GM12878 (cell line): ENCODE results near the gene CSTF1. TPM values are rescaled to one million over a fixed set of nuclear protein-coding genes. Genes with fewer than 3 reads are reported as not detected.

Experiments
- ATAC-seq: fragments of 200-7000 bp; cut with Tn5 transposase; 3 replicates; pipeline ENCODE4 v1.9.1; 2020; ENCODE audit warnings: mild to moderate bottlenecking, moderate library complexity
- BruUV-seq: library from RNA; stranded (reverse); fragments of 400-500 nt; replicated peaks from 2 replicates; lab custom pipeline; 2021; lab: Mats Ljungman, UMichigan
- CTCF ChIA-PET: fragments of 300-600 bp; sonication (Branson Sonifier 250); formaldehyde crosslinking; extraction: SDS; loops from one replicate; lab custom pipeline; 2021; ENCODE audit warnings: inconsistent platforms; lab: Yijun Ruan, JAX
- POLR2A ChIA-PET: fragments of 350-600 bp; formaldehyde crosslinking; extraction: SDS; loops from one replicate; lab custom pipeline; 2021; ENCODE audit warnings: inconsistent platforms; lab: Charles Lee
- RAD21 ChIA-PET: fragments of 300-600 bp; sonication (Branson Sonifier 250); formaldehyde crosslinking; loops from one replicate; lab custom pipeline; 2023; ENCODE audit warnings: antibody characterized with exemption; ENCODE audit not compliant: unreplicated experiment; lab: Charles Lee
- SMC1A ChIA-PET: fragments of 300-600 bp; sonication (Branson Sonifier 250); formaldehyde crosslinking; loops from one replicate; lab custom pipeline; 2023; ENCODE audit not compliant: unreplicated experiment, uncharacterized antibody; lab: Charles Lee
- DNase-seq: peaks from one replicate; pipeline ENCODE4 v3.0.0-alpha.2; 2011; ENCODE audit warnings: low read depth, low spot score
- FAIRE-seq: peaks from 3 replicates; lab custom pipeline; 2011; peaks lifted over from hg19 to GRCh38; lab: Jason Lieb, UNC
- H2AFZ ChIP-seq: 2 replicates; pipeline ENCODE4 v1.6.0; 2011; ENCODE audit warnings: low read depth, low read length, control low read depth; ENCODE audit not compliant: control insufficient read depth
- H3K27ac ChIP-seq: 2 replicates; pipeline ENCODE4 v1.5.1; 2011; ENCODE audit warnings: control low read depth; ENCODE audit not compliant: control insufficient read depth, insufficient read depth
- H3K27me3 ChIP-seq, 2 experiments: replicated peaks in 1 of 2; 2 replicates each; pipeline versions ENCODE4 v1.6.0 to v1.6.1; 2011; ENCODE audit warnings: low read length in 1 of 2; ENCODE audit not compliant: control insufficient read depth in 2 of 2, insufficient read depth in 2 of 2
- H3K36me3 ChIP-seq, 2 experiments: 2 replicates each; pipeline ENCODE4 v1.5.1; 2011; ENCODE audit warnings: low read length in 1 of 2; ENCODE audit not compliant: control insufficient read depth in 2 of 2, insufficient read depth in 2 of 2
- H3K4me1 ChIP-seq: 2 replicates; pipeline ENCODE4 v1.6.1; 2011; ENCODE audit warnings: mild to moderate bottlenecking, low read length, moderate library complexity, mixed read lengths; ENCODE audit not compliant: control insufficient read depth, insufficient read depth
- H3K4me2 ChIP-seq: 2 replicates; pipeline ENCODE4 v1.6.0; 2011; ENCODE audit warnings: control low read depth; ENCODE audit not compliant: control insufficient read depth, insufficient read depth
- H3K4me3 ChIP-seq: fragments of 200-600 bp; sonication (generic); 2 replicates; pipeline ENCODE4 v1.5.1; 2016
- H3K79me2 ChIP-seq: 2 replicates; pipeline ENCODE4 v1.6.0; 2011; ENCODE audit warnings: low read length; ENCODE audit not compliant: control insufficient read depth, insufficient read depth
- H3K9ac ChIP-seq: 2 replicates; pipeline ENCODE4 v1.8.0; 2011; ENCODE audit warnings: low read length, control low read depth, mixed read lengths; ENCODE audit not compliant: control insufficient read depth, insufficient read depth
- H3K9me3 ChIP-seq: replicated peaks from 3 replicates; pipeline ENCODE4 v1.5.1; 2011; ENCODE audit warnings: mild to moderate bottlenecking, low read length; ENCODE audit not compliant: control insufficient read depth, insufficient read depth
- H4K20me1 ChIP-seq: 2 replicates; pipeline ENCODE4 v1.6.0; 2011; ENCODE audit not compliant: control insufficient read depth, insufficient read depth
- BCL3 ChIP-seq: IDR thresholded peaks from 2 replicates; pipeline ENCODE4 v1.6.1; 2011; ENCODE audit warnings: borderline replicate concordance, low read depth, mild to moderate bottlenecking, moderate library complexity, low read length; ENCODE audit not compliant: insufficient read depth, poor library complexity, severe bottlenecking
- GABPA ChIP-seq: IDR thresholded peaks from 2 replicates; pipeline ENCODE4 v1.6.1; 2014; ENCODE audit warnings: antibody characterized with exemption, low read depth, mild to moderate bottlenecking, inconsistent platforms
- HDAC2 ChIP-seq: fragments of 200-600 bp; sonication (generic); IDR thresholded peaks from 2 replicates; pipeline ENCODE4 v1.6.1; 2017
- POU2F2 ChIP-seq: IDR thresholded peaks from 3 replicates; pipeline ENCODE4 v1.6.1; 2011; ENCODE audit warnings: low read depth, mild to moderate bottlenecking, low read length, borderline replicate concordance
- TBL1XR1 ChIP-seq: IDR thresholded peaks from 2 replicates; pipeline ENCODE4 v1.6.1; 2012; ENCODE audit warnings: low read depth, low read length, improper control_type of control experiment
- USF1 ChIP-seq: IDR thresholded peaks from 2 replicates; pipeline ENCODE4 v1.6.1; 2011; ENCODE audit warnings: borderline replicate concordance, low read depth, mild to moderate bottlenecking, moderate library complexity, mixed read lengths, low read length; ENCODE audit not compliant: insufficient read depth; ENCODE audit errors: extremely low read length
- WGBS: methylation state at CpG from one replicate; pipeline ENCODE4 v1.1.6; 2016; ENCODE audit warnings: low lambda C conversion rate; ENCODE audit not compliant: insufficient replicate concordance, insufficient coverage; ENCODE audit errors: missing lambda C conversion rate; 5-methylcytosine and 5-hydroxymethylcytosine counted together
- in situ Hi-C: fragments of 300-500 bp; cut with MboI; formaldehyde crosslinking; loops from 9 replicates; pipeline ENCODE4 v1.14.3; 2018; ENCODE audit warnings: mixed read lengths
- intact Hi-C: fragments of 100-400 bp; cut with micrococcal nuclease; formaldehyde crosslinking; loops from one replicate; pipeline ENCODE4 v1.14.2; 2022; ENCODE audit not compliant: unreplicated experiment
- polyA plus RNA-seq, 11 experiments: library from polyadenylated mRNA; depleted of rRNA in 4 of 11; unstranded in 6 of 11; stranded (reverse) in 5 of 11; fragments of >200 nt; fragmentation: Nextera tagmentation in 4 of 11; fragmentation: Illumina TruSeq in 1 of 11; extraction: Ambion mirVana in 4 of 11; extraction: Trizol in 1 of 11; gene quantifications; 1 replicate in 1 of 11; 2 replicates in 10 of 11; pipeline versions ENCODE4 v1.2.1 to v1.2.3, GENCODE V29; 2011 to 2016; ENCODE audit warnings: inconsistent platforms in 2 of 11, missing spikeins in 2 of 11, low read depth in 1 of 11
- total RNA-seq, 4 experiments: library from RNA; depleted of rRNA in 3 of 4; stranded (reverse); fragments of >200 nt in 3 of 4; fragmentation: Illumina TruSeq in 1 of 4; extraction: Trizol in 1 of 4; gene quantifications; 2 replicates each; pipeline versions ENCODE4 v1.2.1 to v1.2.3, GENCODE V29; 2013 to 2021

The CSTF1 gene
- total and polyA plus RNA-seq, 10 of the 15 experiments (the other 5 are each of a cell fraction or from before 2014, with no cell fraction given) = 41.8 to 89.1 (median 50.1) TPM

GRCh38 chr20:56440346-56441007 lies 48.0 kb downstream of the CSTF1 start (continued):
- TF ChIP-seq BCL3 (peak; percentile 63), TBL1XR1 (0 out of 2 replicates have a peak, but pooled peaks have one; percentile 41), POU2F2 (no peak), GABPA (no peak)

- peak; percentile 40 for ATAC-seq
- H3K4me3 ChIP-seq = no peak overlapping the region
- TF ChIP-seq HDAC2 = no peak
- no peak for TF ChIP-seq USF1
- no peaks in the 10 kb centered on the region for H4K20me1 ChIP-seq
- no peaks in the 10 kb centered on the region for H3K9me3 ChIP-seq
- ChIA-PET RAD21 (interaction anchor here (1.4 kb wide), 1 partner anchor 9 kb away, joined by 3 read pairs; no protein-coding TSS in a partner anchor), CTCF (interaction anchor here (0.7 to 1.3 kb wide), 2 partner anchors 10 to 11 kb away, joined by 3 to 4 read pairs; no protein-coding TSS in a partner anchor), SMC1A (interaction anchor here (0.9 to 2.7 kb wide), 6 partner anchors 9 to 31 kb away, joined by 3 to 21 read pairs (median 4); partner anchors contain the start of gene CASS4), POLR2A (interaction anchor here (2.3 kb wide), 1 partner anchor 11 kb away, joined by 20 read pairs; no protein-coding TSS in a partner anchor)
- intact Hi-C loops = no loop called here
- WGBS = 82% methylated on average over 17 of the region's 17 CpGs
- peak overlapping the region; percentile 32 for H2AFZ ChIP-seq
- no peaks in the 10 kb centered on the region for H3K27me3 ChIP-seq
- in situ Hi-C loops = no loop called here
- H3K4me1 ChIP-seq = peaks cover 20% of the 10 kb centered on the region
- BruUV-seq = no TSS peak
- H3K79me2 ChIP-seq = no peaks in the 10 kb centered on the region
- FAIRE-seq = no peak
- no peak overlapping the region for H3K9ac ChIP-seq
- no peak overlapping the region; the same call in 1 of the 2 replicates for H3K27ac ChIP-seq
- no peak for DNase-seq
- H3K4me2 ChIP-seq = 0 out of 2 replicates have a peak overlapping the region, but pooled peaks have one; percentile 8
- H3K36me3 ChIP-seq = no peaks in the 10 kb centered on the region
Observed at GRCh38 chr20:56442389-56443365, 50.2 kb downstream of the CSTF1 start.
